K562 (cell line): ENCODE measurements around the gene CALY. TPM values are rescaled to one million over a fixed set of nuclear protein-coding genes. Genes with fewer than 3 reads are reported as not detected.
A peak's percentile ranks its signal among the peaks of the same experiment; 100 is the strongest.

Source experiments
- ETV1 ChIP-seq: fragments of 450-650 bp; conservative IDR thresholded peaks from 2 replicates; pipeline ENCODE4 v1.6.1; 2016; ENCODE audit warnings: missing genetic modification characterization, control low read depth, low read depth, missing compliant biosample characterization
- FOXO4 ChIP-seq: fragments of 450-650 bp; formaldehyde crosslinking; IDR thresholded peaks from 2 replicates; pipeline ENCODE4 v1.4.0; 2020; ENCODE audit warnings: mild to moderate bottlenecking, moderate library complexity
- HIVEP1 ChIP-seq: fragments of 250-450 bp; sonication (Bioruptor Pico); IDR thresholded peaks from 2 replicates; pipeline ENCODE4 v1.4.0; 2020; ENCODE audit warnings: mild to moderate bottlenecking
- NFE2L1 ChIP-seq: fragments of 450-650 bp; IDR thresholded peaks from 2 replicates; pipeline ENCODE4 v1.6.1; 2016; ENCODE audit warnings: missing genetic modification characterization, low read depth, mild to moderate bottlenecking, missing compliant biosample characterization, moderate library complexity, borderline replicate concordance
- RB1 ChIP-seq: fragments of 450-650 bp; IDR thresholded peaks from 2 replicates; pipeline ENCODE4 v1.6.1; 2017; ENCODE audit warnings: low read depth, mild to moderate bottlenecking
- RBM25 ChIP-seq: fragments of 200-400 bp; formaldehyde crosslinking; IDR thresholded peaks from 2 replicates; pipeline ENCODE4 v1.6.1; 2018; ENCODE audit warnings: low read length, low read depth, moderate library complexity; ENCODE audit not compliant: severe bottlenecking
- TBP ChIP-seq: optimal IDR thresholded peaks from 2 replicates; pipeline ENCODE3; 2011; ENCODE audit warnings: low read depth, low read length, improper control_type of control experiment
- ZBTB9 ChIP-seq: fragments of 450-650 bp; formaldehyde crosslinking; IDR thresholded peaks from 2 replicates; pipeline ENCODE4 v1.4.0; 2020; ENCODE audit warnings: mild to moderate bottlenecking, moderate library complexity
- polyA plus RNA-seq, 8 experiments: library from polyadenylated mRNA; depleted of rRNA in 4 of 8; stranded (reverse) in 5 of 8; unstranded in 3 of 8; fragments of >200 nt; fragmentation: Nextera tagmentation in 2 of 8; fragmentation: Illumina TruSeq in 1 of 8; extraction: Ambion mirVana in 2 of 8; extraction: Trizol in 1 of 8; gene quantifications; 2 replicates each; pipeline versions ENCODE4 v1.2.1 to v1.2.3, GENCODE V29; 2011 to 2014; ENCODE audit warnings: inconsistent platforms in 1 of 8, missing spikeins in 1 of 8
- total RNA-seq, 7 experiments: library from RNA; depleted of rRNA in 6 of 7; stranded (reverse); fragments of >200 nt in 6 of 7; fragmentation: Illumina TruSeq in 2 of 7; extraction: Trizol in 2 of 7; gene quantifications; 2 replicates each; pipeline versions ENCODE4 v1.2.1 to v1.2.3, GENCODE V29; 2011 to 2021; ENCODE audit warnings: low replicate concordance in 1 of 7
- TF ChIP-seq, protein P1 (sequence below), 2 experiments: fragments of 450-650 bp in 1 of 2; sonication (generic) in 1 of 2; formaldehyde crosslinking in 1 of 2; IDR thresholded peaks; 2 replicates each; pipeline versions ENCODE4 v1.7.1 to v1.9.0; 2016 to 2022; ENCODE audit warnings: inconsistent platforms in 1 of 2, mild to moderate bottlenecking in 1 of 2, missing genetic modification reagents in 1 of 2
- TF ChIP-seq, protein P2 (sequence below): fragments of 450-650 bp; IDR thresholded peaks from 2 replicates; pipeline ENCODE4 v1.6.1; 2018; ENCODE audit warnings: mild to moderate bottlenecking, low read depth; ENCODE audit not compliant: partially characterized antibody

CALY gene
- total and polyA plus RNA-seq, 9 of the 15 experiments (the other 6 are each of a cell fraction or from before 2014, with no cell fraction given) = not detected

DNA sequence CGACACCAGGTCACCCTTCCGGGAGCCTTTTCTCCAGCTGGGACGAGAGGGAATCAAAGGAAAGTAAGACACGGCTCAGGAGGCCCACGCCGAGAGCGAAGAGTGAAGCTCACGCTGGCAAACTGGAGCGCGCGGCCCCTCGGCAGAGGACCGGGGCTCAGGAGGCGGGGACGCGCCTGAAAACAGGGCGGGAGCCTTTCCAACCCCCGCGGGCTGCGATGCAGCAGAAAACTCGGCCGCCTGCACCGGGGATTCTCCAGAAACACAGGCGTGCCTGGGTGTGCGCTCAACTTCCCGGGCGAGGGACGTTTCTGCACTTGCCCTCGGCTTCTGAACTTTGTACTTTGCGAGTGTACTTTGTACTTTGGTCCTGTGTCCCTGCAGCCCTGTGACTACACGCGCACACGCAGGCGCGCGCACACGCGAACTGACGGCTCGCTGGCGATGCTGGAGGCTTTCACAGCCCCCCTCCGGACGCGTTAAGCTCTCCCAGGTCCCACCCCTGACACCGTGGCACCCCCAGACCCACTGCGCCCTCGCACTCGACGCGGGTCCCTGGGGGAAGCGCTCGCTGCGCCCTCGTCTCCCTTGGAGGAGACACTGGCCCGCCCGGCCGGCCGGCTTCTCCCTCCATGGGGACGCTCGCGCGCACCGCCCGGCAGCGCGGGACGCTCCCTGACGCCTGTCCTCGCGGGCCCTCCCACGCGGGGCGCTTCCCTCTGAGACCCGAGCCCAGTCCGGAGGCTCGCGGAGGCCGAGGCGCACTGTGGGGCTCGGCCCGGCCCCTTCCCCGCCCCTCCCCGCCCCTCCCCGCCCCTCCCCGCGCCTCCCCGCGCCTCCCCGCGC is 41.8 kb upstream of the CALY start (continued):
- TF ChIP-seq, protein P1, sequence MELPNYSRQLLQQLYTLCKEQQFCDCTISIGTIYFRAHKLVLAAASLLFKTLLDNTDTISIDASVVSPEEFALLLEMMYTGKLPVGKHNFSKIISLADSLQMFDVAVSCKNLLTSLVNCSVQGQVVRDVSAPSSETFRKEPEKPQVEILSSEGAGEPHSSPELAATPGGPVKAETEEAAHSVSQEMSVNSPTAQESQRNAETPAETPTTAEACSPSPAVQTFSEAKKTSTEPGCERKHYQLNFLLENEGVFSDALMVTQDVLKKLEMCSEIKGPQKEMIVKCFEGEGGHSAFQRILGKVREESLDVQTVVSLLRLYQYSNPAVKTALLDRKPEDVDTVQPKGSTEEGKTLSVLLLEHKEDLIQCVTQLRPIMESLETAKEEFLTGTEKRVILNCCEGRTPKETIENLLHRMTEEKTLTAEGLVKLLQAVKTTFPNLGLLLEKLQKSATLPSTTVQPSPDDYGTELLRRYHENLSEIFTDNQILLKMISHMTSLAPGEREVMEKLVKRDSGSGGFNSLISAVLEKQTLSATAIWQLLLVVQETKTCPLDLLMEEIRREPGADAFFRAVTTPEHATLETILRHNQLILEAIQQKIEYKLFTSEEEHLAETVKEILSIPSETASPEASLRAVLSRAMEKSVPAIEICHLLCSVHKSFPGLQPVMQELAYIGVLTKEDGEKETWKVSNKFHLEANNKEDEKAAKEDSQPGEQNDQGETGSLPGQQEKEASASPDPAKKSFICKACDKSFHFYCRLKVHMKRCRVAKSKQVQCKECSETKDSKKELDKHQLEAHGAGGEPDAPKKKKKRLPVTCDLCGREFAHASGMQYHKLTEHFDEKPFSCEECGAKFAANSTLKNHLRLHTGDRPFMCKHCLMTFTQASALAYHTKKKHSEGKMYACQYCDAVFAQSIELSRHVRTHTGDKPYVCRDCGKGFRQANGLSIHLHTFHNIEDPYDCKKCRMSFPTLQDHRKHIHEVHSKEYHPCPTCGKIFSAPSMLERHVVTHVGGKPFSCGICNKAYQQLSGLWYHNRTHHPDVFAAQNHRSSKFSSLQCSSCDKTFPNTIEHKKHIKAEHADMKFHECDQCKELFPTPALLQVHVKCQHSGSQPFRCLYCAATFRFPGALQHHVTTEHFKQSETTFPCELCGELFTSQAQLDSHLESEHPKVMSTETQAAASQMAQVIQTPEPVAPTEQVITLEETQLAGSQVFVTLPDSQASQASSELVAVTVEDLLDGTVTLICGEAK (IDR thresholded peaks at IDR 0.05) = no peak
- TF ChIP-seq, protein P1 (CRISPR knock-in tag; IDR thresholded peaks at IDR 0.05) = no peak
- TF ChIP-seq FOXO4 (CRISPR knock-in tag) (no peak), RB1 (0 out of 2 replicates have a peak, but pooled peaks have one; percentile 4), RBM25 (no peak), NFE2L1 (no peak), HIVEP1 (CRISPR knock-in tag) (no peak), ETV1 (tag) (no peak), ZBTB9 (CRISPR knock-in tag) (no peak), TBP (no peak)
- TF ChIP-seq, protein P2, sequence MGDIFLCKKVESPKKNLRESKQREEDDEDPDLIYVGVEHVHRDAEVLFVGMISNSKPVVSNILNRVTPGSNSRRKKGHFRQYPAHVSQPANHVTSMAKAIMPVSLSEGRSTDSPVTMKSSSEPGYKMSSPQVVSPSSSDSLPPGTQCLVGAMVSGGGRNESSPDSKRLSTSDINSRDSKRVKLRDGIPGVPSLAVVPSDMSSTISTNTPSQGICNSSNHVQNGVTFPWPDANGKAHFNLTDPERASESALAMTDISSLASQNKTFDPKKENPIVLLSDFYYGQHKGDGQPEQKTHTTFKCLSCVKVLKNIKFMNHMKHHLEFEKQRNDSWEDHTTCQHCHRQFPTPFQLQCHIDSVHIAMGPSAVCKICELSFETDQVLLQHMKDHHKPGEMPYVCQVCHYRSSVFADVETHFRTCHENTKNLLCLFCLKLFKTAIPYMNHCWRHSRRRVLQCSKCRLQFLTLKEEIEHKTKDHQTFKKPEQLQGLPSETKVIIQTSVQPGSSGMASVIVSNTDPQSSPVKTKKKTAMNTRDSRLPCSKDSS = no peak
